HG03565 (cell line): ENCODE data around the gene ZNF738.
"Not testable (repeated sequence)": the region's sequence is repeated elsewhere in the genome, so short reads cannot be mapped to it uniquely, and the experiment has no call there.

Experiments
- ATAC-seq: cut with Tn5 transposase; IDR thresholded peaks from one replicate; pipeline ENCODE4 v1.9.1; 2021; ENCODE audit warnings: mild to moderate bottlenecking, moderate library complexity; ENCODE audit not compliant: unreplicated experiment

The ZNF738 gene

DNA sequence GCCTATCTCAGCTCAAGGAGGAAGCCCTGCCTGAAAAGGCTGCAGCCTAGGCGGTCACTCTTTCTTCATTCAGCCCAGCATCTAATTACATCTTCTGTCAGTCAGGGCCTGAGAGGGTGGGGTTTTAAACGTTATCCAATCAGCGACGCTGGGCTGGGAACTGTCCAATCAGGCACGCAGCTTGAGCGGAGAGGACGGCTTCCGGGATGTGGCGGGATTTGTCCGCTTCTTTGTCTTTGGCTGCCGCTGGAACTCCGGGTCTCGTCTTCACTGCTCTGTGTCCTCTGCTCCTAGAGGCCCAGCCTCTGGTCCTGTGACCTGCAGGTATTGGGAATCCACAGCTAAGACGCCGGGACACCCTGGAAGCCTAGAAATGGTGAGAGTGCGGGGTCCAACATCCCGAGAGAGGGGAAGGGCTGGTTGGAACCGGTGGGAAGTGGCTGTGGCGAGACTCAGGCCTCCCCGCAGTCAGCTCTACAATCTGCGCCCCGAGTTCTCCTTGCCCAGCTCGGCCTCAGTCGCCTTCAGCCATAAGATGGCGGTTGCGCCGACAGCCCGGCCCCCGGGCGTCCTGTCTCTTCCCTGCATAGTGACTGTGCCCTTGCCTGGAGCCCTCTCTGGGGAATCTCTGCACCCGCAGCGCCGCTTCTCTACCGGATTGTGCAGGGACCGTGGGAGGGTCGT lies at the start of gene ZNF738:
Gene ZNF738 (plus strand): TSS at position 233 of the 684 bp plus-strand sequence. CDS start 141 bp downstream, at position 374.
- ATAC-seq = peak; percentile 95

DNA sequence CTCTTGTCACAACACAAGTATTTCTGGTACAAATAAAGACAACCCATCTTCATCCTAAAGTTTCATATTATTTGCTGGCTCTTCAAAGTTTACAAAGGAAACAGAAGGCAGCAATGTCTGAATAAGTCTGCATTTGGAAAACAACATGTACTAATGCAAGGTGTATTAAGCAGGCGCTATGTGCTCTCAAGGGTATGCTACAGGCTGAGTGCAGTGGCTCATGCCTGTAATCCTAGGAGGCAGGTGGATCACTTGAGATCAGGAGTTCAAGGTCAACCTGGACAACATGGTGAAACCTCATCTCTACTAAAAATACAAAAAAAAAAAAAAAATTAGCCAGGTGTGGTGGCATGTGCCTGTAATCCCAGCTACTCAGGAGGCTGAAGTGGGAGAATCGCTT lies 46.0 kb upstream of the ZNF738 start:
- ATAC-seq = not testable (repeated sequence)

DNA sequence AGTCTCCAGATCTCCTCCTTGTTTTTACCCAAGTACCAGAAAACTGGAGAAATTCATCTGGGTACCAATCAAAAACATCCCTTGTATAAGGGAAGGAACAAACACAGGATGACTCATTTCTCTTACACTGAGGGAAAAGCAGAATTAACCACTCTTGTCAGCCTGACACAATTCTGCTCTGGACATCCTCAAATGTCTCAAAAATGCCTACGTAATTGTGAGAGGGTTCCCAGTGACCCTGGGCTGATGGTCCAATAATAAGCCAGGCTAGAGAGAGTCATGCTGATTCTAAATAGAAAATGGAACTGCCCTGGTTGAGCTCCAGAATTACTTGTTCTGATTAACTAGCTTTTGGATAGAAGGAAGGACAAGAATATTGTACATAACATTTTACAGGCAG lies 44.1 kb upstream of the ZNF738 start:
- ATAC-seq = no peak

DNA sequence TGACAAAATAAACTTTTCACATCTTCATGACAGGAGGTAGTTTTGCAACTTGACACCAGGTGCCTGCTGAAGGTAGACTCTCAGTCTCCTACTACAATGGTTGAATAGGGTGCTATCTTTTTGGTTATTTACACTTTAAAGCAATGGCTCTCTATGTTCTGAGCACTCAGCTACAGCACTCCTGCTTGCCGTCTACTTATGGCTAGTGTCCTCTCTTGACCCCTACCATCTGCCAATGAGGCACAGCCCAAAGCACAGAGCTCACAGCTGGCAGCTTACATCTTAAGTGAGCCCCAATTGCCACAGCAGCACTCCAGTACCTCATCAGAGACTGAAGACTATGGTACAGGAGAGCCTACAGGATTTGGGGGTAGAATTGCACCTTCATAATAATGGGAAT lies 41.0 kb upstream of the ZNF738 start:
- ATAC-seq = no peak

DNA sequence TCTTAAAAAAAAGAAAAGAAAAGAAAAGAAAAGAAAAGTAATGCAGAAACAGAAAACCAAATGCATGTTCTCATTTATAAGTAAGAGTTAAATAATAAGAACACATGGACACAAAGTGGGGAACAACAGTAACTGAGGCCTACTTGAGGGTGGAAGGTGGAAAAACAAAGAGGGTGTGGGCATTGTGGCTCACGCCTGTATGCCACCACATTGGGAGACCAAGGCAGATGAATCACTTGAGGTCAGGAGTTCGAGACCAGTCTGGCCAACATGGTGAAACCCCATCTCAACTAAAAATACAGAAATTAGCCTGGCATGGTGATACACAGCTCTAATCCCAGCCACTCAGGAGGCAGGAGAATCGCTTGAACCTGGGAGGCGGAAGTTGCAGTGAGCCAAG lies 37.7 kb upstream of the ZNF738 start:
- no peak for ATAC-seq

DNA sequence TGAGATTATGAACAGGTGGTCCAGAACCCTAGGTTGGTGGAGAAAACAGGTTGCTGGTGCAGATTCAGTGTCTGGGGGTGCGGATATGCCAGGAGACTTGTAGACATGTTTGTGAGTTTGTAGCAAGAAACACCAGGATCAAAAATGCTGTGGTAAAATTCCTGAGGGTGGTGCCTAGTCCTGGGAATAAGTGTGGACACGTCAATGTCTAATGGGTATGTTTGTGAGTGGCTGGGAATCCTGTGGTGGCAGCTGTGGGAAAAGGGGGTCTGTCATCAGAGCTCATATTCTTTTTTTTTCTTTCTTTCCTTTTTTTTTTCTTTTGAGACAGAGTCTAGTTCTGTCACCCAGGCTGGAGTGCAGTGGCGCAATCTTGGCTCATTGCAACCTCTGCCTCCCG lies 36.8 kb upstream of the ZNF738 start:
- ATAC-seq = no peak

DNA sequence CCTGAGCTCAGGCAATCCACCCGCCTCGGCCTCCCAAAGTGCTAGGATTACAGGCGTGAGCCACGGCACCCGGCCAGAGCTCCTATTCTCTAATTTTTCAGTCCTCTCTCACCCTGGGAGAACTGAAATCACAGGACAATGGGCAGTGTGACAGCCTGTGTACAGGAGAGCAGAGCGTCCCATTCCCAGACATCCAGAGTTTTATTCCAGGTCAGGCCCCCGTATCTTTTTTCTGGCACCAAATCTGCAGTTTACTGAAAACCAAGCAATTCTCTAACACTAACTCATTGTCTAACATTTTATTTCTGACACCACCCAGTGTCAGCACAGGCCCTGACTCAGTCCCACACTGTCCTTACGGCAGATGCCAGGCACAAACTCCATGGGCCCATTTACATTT lies 36.3 kb upstream of the ZNF738 start:
- no peak for ATAC-seq

DNA sequence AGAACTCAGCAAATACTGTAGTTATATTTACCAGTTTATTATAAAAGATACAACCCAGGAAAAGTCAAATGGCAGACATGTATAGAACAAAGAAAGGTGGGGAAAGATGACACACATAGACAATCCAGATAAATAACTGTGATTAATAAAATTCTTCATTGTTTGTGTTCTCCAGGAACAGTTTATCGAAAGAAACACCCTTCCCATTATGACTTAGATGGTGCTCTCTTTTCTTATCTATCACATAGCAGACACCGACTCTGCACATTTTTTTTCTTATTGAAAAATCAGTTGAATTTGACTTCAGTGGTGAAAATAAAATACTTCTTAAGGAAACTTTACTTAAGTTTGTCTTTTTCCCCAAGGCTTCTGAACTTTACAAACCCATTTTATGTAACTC lies 35.8 kb upstream of the ZNF738 start:
- no peak for ATAC-seq

DNA sequence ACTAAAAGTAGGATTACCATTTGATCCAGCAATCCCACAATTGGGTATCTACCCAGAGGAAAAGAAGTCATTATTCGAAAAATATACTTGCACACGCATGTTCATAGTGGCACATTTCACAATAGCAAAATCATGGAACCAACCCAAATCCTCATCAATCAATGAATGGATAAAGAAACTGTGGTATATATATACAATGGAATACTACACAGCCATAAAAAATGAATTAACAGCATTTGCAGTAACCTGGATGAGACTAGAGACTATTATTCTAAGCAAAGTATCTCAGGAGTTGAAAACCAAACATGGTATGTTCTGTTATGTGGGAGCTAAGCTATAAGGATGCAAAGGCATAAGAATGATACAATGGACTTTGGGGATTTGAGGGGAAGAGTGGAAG lies 32.6 kb upstream of the ZNF738 start:
- no peak for ATAC-seq

DNA sequence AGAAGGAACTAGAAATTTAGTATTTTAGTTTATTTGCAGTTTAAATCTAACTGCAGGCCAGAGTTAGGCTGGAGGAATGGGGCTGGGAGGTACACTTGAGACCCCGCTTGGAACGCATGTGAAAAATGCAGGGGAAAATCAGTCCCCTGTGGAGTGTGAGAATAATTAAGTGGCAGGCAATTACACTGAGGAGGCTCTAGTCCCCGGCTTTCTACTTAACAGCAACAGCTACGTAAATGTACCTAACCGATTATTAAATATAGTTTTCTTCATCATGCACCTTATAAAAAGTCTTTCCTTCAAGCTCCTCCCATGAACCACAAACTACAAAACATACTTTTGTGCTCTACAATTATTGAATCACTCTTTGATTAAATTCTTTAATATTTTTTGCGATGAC lies 30.4 kb upstream of the ZNF738 start:
- no peak for ATAC-seq

DNA sequence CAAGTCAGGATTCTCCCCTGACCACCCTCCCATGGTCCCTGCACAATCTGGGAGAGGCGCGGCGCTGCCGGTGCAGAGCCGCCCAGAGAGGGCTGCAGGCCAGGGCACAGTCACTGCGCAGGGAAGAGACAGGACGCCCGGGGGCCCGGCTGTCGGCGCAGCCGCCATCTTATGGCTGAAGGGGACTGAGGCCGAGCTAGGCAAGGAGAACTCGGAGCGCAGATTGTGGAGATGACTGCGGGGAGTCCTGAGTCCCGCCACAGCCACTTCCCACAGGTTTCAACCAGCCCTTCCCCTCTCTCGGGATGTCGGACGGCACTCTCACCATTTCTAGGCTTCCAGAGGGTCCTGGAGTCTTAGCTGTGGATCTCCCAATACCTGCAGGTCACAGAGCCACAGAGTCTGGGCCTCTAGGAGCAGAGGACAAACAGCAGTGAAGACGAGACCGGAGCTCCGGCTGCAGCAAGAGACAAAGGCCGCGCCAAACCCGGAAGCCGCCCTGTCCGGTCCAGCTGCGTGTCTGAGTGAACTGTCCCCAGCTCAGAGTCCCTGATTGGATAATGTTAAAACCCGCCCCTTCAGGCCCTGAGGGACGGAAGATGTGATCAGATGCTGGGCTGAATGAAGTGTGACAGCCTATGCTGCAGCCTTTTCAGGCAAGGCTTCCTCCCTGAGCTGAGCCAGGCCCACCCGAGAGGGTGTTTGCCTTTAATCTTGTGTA lies 29.8 kb upstream of the ZNF738 start, which contains the start of gene ZNF708:
Gene ZNF708 (minus strand): TSS at position 526 of the 721 bp plus-strand sequence. CDS start 198 bp downstream, at position 328.
- ATAC-seq = peak; percentile 99

DNA sequence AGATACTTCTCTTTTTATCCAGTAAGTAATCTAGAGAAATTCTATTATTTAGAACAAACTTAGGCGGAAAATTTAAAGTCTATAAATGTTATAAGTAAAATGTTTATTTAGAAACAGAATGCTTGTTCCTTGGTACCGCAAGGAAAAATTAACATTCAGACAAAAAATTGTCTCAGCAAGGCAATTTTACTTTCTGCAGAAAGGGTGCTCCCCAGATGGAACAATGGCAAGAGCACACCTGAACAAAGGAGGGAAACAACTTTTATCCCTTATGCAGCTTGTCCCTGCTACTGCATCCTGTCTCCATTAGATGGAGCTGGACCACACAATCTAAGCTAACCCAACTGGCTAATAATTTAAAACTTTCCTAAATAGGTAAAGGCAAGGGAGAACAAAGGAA lies 23.1 kb upstream of the ZNF738 start:
- no peak for ATAC-seq

DNA sequence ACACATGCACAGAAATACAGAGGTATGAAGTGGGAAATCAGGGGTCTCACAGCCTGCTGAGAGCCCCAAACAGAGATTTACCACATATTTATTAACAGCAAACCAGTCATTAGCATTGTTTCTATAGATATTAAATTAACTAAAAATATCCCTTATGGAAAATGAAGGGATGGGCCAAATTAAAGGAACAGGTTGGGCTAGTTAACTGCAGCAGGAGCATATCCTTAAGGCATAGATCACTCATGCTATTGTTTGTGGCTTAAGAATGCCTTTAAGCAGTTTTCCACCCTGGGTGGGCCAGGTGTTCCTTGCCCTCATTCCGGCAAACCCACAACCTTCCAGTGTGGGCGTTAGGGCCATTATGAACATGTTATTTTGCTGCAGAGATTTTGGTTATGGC lies 14.0 kb upstream of the ZNF738 start:
- ATAC-seq = not testable (repeated sequence)

DNA sequence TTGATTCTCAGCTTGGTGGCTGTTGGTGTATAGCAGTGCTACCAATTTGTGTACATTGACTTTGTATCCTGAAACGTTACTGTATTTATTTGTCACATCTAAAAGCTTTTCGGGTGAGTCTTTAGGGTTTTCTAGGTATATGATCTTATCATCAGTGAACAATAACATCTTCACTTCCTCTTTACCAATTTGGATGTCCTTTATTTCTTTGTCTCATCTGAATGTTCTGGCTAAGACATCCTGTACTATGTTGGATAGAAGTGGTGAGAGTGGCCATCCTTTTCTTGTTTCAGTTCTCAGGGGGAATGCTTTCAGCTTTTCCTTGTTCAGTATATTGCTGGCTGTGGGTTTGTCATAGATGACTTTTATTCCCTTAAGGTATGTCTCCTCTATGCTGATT lies 6.0 kb upstream of the ZNF738 start:
- ATAC-seq = no peak

DNA sequence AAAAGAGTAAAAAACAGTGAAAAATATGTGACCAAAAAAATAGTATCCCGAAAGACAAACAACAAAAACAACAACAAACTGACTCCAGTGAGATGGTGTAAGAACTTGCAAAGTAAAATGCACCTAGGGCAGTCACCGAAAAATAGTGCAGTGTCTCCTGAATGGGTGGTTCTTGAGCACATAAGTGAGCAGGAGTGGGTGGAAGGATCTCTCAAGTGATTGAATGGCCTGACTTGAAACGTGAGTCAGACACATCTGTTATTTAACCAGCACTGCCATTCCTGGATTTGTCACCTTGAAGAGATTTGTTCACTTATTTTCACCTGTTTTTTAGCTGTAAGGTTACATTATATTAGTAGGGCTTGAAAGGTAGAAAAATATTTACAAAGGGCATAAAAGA lies 3.5 kb downstream of the ZNF738 start:
- no peak for ATAC-seq

DNA sequence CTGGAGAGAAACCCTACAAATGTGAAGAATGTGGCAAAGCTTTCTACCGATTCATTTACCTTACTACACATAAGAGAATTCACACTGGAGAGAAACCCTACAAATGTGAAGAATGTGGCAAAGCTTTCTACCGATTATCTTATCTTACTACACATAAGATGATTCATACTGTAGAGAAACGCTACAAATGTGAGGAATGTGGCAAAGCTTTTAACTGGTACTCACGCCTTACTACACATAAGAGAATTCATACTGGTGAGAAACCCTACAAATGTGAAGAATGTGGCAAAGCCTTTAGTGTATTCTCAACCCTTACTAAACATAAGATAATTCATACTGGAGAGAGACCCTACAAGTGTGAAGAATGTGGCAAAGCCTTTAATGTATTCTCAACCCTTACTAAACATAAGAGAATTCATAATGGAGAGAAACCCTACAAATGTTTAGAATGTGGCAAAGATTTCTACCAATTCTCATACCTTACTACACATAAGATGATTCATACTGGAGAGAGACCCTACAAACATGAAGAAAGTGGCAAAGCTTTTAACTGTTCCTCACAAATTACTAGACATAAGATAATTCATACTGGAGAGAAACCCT lies 25.3 kb downstream of the ZNF738 start:
- ATAC-seq = no peak

DNA sequence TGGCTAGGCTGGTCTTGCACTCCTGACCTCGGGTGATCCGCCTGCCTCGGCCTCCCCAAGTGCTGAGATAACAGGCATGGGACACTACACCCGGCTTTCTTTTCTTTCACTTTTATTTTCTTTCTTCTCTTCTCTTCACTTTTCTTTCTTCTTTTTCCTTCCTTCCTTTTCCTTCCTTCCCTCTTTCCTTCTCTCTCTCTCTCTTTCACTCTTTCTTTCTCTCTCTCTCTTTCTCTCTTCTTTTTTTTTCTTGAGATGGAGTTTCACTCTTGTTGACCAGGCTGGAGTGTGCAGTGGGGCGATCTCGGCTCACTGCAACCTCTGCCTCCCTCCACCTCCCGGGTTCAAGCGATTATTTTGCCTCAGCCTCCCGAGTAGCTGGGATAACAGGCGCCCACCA lies 37.3 kb downstream of the ZNF738 start:
- no peak for ATAC-seq

DNA sequence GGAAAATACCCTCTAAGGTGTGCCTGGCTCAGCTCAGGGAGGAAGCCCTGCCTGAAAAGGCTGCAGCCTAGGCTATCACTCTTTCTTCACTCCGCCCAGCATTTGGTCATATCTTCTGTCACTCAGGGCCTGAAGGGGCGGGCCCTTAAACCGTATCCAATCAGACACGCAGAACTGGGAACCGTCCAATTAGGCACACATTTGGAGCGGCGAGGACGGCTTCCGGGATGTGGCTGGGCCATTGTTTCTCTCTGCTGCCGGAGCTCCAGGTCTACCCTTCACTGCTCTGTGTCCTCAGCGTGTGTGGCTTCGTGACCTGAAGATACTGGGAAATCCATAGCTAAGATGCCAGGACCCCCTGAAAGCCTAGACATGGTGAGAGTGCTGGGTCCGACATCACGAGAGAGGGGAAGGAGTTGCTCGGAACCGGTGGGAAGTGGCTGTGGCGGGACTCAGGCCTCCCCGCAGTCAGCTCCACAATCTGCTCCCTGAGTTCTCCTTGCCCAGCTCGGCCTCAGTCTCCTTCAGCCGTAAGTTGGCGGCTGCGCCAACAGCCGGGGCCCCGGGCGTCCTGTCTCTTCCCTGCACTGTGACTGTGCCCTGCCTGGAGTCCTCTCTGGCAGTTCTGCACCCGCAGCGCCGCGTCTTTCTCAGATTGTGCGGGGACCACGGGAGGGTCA lies 38.2 kb downstream of the ZNF738 start, which contains the start of gene ZNF493:
Gene ZNF493 (plus strand): TSS at position 241 of the 680 bp plus-strand sequence. CDS start 105 bp downstream, at position 346.
- ATAC-seq = peak; percentile 99

DNA sequence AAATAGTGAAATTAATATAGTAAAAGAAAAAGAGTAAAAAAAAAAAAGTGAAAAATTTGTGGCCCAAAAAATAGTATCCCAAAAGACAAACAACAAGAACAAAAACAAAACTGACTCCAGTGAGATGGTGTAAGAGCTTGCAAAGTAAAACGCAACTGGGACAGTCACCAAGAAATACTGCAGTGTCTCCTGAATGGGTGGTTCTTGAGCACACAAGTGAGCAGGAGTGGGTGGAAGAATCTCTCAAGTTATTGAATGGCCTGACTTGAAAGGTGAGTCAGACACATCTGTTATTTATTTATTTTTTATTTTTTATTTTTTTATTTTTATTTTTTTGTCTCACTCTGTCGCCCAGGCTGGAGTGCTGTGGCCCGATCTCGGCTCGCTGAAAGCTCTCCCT lies 40.1 kb downstream of the ZNF738 start:
- no peak for ATAC-seq

DNA sequence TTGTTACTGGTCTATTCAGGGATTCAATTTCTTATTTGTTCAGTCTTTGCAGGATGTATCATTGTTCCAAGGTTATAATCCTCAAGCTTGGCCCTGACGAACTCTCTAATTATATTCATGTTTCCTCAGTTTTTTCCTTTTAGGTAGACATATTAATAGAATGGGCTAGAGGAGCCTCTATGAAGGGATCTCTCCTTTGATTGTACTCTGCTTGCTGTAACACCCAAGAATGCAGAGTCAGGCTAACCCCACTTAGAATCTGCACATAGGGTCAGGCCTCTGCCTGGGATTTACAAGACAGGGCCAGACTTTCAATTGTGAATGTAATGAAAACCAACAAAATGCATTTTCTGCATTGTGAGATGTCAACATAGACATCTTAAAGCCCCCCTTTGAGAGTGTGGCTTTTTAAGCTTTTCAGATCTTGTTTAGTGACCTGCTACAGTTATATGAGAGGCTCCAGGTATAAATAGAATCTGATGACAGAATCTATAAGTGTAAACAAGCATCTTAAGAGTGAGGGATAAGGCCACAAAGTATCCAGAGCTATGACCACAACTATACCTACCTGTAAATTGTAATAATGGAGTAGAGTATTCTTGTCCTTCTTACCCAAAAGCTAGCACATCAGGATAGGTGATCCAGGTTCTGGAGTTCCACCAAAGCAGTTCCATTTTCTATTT lies 43.6 kb downstream of the ZNF738 start:
- ATAC-seq = no peak

DNA sequence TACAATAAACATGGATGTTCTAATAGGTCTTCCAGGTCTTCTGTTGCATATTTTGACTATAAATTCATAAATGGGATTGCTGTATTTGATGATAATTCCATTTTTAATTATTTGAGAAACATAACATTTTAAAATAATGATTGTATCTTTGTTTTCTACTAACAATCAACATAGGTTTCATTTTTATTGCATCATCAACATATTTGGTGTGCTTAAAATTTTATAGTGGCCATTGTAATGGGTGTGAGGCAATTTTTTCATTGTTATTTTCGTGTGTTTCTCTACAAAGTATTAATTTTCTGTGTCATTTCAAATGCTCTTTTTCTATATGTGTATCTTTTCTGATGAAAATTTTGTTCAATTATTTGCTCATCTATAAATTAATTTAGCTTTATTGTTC lies 51.4 kb downstream of the ZNF738 start:
- ATAC-seq = no peak
